Fibroblast of villous mesenchyme (primary cell): Measurements from ENCODE around the gene MGA. TPM values are rescaled to one million over a fixed set of nuclear protein-coding genes. Genes with fewer than 3 reads are reported as not detected.

Experiments used
- DNase-seq: peaks from one replicate; pipeline ENCODE4 v3.0.0-alpha.2; 2010; ENCODE audit warnings: low read depth
- H3K4me3 ChIP-seq: 2 replicates; pipeline ENCODE4 v1.5.1; 2011; ENCODE audit warnings: low read depth, mild to moderate bottlenecking, low read length
- total RNA-seq: library from RNA; depleted of rRNA; stranded (reverse); fragments of >200 nt; gene quantifications from 2 replicates; pipeline ENCODE4 v1.2.3, GENCODE V29; 2012
- TF ChIP-seq, protein P1 (sequence below): IDR thresholded peaks from 2 replicates; pipeline ENCODE4 v1.5.1; 2012; ENCODE audit warnings: low read depth, mild to moderate bottlenecking, low read length; ENCODE audit not compliant: insufficient read depth

The MGA gene
- total RNA-seq, 1 donor: 41.5 TPM

DNA sequence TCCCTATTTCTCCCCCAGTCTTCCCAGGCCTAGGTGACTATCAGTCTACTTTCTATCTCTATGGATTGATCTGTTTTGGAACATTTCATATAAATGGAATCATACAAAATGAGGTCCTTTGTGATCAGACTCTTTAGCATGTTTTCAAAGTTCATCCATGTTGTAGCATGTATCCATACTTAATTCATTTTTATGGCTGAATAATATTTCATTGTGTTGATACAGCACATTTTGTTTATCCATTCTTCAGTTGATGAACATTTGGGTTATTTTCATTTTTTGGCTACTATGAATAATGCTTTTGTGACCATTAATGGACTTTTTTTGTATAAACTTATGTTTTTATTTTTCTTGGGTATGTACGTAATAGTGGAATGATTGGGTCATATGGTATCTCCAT is 19.2 kb upstream of the MGA start:
- DNase-seq: no peak
- TF ChIP-seq, protein P1, sequence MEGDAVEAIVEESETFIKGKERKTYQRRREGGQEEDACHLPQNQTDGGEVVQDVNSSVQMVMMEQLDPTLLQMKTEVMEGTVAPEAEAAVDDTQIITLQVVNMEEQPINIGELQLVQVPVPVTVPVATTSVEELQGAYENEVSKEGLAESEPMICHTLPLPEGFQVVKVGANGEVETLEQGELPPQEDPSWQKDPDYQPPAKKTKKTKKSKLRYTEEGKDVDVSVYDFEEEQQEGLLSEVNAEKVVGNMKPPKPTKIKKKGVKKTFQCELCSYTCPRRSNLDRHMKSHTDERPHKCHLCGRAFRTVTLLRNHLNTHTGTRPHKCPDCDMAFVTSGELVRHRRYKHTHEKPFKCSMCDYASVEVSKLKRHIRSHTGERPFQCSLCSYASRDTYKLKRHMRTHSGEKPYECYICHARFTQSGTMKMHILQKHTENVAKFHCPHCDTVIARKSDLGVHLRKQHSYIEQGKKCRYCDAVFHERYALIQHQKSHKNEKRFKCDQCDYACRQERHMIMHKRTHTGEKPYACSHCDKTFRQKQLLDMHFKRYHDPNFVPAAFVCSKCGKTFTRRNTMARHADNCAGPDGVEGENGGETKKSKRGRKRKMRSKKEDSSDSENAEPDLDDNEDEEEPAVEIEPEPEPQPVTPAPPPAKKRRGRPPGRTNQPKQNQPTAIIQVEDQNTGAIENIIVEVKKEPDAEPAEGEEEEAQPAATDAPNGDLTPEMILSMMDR: no peak
- H3K4me3 ChIP-seq: no peak overlapping the region

DNA sequence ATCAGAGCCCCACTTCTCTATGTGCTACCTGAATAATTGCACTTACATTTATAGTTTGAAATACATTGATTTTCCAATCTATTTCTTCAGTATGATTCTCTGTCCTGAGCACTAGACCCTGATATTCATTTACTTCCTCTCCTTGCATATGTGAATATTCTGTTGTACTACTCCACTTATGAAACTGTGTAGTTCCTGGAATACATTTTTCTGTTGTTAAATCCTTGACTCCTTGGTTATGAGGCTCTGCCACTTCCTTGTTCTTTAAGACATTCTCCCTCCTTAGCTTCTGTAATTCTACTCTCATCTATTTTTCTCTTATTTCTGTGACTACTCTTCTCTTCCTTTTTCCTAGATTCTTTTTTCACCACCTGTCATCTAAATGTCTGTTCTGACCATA is 12.9 kb upstream of the MGA start:
- TF ChIP-seq, protein P1: no peak
- DNase-seq: no peak

DNA sequence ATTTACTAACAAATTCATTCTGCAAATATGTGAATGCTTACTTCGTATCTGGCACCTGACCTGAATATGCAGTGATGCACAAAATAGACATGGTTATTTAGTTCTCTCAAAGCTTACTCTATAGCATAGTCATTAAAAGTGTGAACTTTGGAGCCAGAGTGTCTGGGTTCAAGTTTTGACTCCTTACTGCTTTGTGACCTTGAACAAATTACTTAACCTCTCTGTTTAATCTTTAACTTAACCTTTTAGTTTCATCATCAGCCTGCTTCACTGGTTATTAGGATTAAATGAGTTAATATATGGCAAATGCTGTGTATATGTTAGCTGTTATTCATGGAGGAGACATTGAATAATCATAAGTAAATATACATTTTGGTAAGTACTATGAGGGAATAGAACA is 12.1 kb upstream of the MGA start:
- no peak for DNase-seq
- TF ChIP-seq, protein P1: no peak
- no peak overlapping the region for H3K4me3 ChIP-seq

More for the DNA sequence above, 12.9 kb upstream of the MGA start:
- no peak overlapping the region for H3K4me3 ChIP-seq

DNA sequence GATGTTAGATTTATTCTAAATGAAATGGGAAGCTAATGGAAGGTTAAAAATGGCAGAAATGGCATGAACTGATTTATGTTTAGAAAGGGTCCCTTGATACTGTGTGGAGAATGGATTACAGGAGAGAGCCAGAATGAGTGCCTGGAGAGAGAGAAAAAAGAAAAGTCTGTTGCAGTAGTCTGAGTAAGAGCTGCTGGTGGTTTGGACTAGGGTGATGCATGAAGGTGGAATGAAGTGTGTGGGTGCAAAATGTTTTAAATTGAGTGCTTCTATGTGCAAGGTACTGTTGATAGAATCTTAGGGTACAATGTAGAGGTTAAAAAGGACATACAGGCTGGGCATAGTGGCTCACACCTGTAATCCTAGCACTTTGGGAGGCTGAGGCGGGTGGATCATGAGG is 11.4 kb upstream of the MGA start:
- H3K4me3 ChIP-seq: no peak overlapping the region
- DNase-seq: no peak
- TF ChIP-seq, protein P1: no peak

DNA sequence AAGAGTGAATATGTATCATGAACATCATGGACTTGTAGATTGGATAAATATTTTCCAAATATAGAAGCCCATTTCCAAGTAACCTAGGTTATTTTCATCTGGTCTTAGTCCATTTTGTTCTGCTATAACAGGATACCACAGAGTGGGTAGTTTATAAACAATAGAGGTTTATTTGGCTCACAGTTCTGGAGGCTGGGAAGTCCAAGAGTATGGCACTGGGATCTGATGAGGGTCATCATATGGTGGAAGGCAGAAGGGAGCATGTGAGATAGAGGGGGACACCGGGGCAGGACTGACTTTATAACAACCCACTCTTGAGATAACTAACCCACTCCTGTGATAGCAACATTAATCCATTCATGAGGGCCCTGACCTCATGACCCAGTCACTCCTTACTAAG is 9.4 kb upstream of the MGA start:
- TF ChIP-seq, protein P1: no peak

DNA sequence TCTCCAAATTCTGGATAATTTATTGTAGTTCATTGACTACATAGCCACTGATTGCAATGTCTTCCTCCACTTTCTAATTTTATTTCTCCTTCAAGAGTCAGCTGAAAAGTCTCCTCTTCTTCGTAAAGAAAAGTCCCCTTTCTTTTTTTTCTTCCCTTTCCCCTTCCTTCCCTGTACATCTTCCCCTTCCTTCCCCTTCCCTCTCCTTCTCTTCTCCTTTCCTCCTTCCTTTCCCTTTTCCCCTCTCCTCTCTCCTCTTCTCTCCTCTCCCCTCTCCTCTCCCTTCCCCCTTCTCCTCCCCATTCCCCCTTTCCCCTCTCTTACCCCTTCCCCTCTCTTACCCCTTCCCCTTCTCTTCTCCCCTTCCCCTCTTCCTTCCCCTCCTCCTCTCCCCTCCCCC is 8.8 kb upstream of the MGA start:
- DNase-seq: no peak
- H3K4me3 ChIP-seq: no peak overlapping the region
- TF ChIP-seq, protein P1: no peak

More for the DNA sequence above, 9.4 kb upstream of the MGA start:
- DNase-seq: no peak
- H3K4me3 ChIP-seq: no peak overlapping the region

DNA sequence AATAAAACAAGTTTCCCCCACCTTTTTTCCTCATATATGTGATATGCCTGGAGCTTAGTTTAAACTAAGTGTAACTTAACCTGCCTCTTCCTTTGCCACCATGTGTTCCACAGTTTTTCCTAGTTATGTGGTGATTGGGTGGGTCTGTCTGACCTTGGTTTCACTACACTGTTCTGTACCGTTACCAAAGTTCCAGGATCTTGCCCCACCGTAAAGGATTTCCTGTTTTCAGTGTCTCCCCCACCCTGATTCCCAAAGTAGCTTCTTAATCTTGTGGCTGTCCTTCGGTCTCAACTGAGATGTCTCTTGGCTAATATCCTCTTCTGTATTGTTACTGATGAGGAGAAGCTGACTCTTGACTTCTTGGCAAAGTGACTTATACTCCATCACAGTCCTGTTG is 6.4 kb upstream of the MGA start:
- DNase-seq: no peak
- no peak overlapping the region for H3K4me3 ChIP-seq
- TF ChIP-seq, protein P1: no peak
